ENCODE measurements around the gene PAQR5. TPM values are rescaled to one million over a fixed set of nuclear protein-coding genes. Genes with fewer than 3 reads are reported as not detected.

PAQR5 gene
- total RNA-seq, 4 donors from 2014 or later: 0.27 to 2.6 (median 1.4) TPM

- TF ChIP-seq POLR2A (IDR thresholded peaks at IDR 0.05): no peak
- no peak for TF ChIP-seq EP300 (IDR thresholded peaks at IDR 0.05)
- TF ChIP-seq, protein P1, sequence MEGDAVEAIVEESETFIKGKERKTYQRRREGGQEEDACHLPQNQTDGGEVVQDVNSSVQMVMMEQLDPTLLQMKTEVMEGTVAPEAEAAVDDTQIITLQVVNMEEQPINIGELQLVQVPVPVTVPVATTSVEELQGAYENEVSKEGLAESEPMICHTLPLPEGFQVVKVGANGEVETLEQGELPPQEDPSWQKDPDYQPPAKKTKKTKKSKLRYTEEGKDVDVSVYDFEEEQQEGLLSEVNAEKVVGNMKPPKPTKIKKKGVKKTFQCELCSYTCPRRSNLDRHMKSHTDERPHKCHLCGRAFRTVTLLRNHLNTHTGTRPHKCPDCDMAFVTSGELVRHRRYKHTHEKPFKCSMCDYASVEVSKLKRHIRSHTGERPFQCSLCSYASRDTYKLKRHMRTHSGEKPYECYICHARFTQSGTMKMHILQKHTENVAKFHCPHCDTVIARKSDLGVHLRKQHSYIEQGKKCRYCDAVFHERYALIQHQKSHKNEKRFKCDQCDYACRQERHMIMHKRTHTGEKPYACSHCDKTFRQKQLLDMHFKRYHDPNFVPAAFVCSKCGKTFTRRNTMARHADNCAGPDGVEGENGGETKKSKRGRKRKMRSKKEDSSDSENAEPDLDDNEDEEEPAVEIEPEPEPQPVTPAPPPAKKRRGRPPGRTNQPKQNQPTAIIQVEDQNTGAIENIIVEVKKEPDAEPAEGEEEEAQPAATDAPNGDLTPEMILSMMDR (IDR thresholded peaks at IDR 0.05): no peak
- TF ChIP-seq POLR2AphosphoS5 (IDR thresholded peaks at IDR 0.05): no peak
- H3K4me3 ChIP-seq: no peak overlapping the region
- H3K9me3 ChIP-seq: no peaks in the 10 kb centered on the region
- no peak overlapping the region for H3K27ac ChIP-seq
- no peak for ATAC-seq
- H3K36me3 ChIP-seq: no peaks in the 10 kb centered on the region
- WGBS, 2 donors (ENCODE audit: low coverage in 1 of 2): 89 to 91% methylated on average over 2 of the region's 2 CpGs
- no peaks in the 10 kb centered on the region for H3K4me1 ChIP-seq
- H3K27me3 ChIP-seq: no peaks in the 10 kb centered on the region
These were observed 87.1 kb downstream of the PAQR5 start for GRCh38 chr15:69385831-69386230.

DNA sequence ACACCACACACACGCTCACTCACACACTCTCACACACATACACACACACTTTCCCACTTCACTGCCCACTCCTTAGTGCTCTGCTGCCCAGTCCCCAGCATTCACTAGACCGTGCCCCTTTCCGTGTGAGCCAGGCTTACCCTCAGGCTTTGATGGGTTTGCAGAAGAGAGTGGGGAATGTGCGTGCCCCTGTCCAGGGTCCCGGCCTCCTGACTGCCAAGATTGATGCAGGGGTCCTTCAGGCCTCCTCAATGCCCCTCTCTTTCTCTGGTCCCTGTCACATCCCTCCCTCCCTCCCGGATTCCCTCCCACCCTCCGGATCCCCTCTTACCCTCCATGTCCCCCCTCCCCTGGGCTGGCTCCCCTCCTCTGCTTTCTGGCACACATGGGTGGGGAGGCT, 87.6 kb downstream of the PAQR5 start:
- H3K27ac ChIP-seq: no peak overlapping the region
- TF ChIP-seq POLR2AphosphoS5 (IDR thresholded peaks at IDR 0.05) (no peak), POLR2A (IDR thresholded peaks at IDR 0.05) (no peak), EP300 (IDR thresholded peaks at IDR 0.05) (no peak)
- TF ChIP-seq, protein P1 (IDR thresholded peaks at IDR 0.05): no peak
- 76 to 89% methylated on average over 3 to 4 of the region's 7 CpGs for WGBS, 2 donors (ENCODE audit: low coverage in 1 of 2)

DNA sequence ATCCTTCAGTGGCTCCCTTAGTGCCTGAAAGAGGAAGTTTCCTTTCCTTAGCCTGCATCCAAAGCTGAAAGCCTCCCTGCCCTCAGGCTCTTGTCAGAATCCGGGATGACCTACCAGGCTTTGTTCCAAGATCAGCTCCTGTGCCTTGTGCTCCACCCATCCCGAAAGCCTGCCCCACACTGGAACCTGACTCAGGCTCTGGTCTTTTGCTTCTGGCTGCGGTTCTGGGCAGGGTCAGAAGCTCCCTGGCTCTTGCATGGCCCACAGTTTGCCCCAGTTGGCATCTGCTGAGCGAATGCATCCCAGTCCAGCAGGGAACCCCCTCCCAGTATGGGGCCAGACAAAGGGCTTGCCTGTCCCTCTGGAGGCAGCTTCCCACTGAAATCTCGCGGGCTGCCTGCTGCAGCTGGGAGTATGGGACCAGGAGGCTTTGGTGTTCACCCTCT, 89.6 kb downstream of the PAQR5 start:
- H3K4me3 ChIP-seq: no peak overlapping the region
- no peaks in the 10 kb centered on the region for H3K9me3 ChIP-seq
- TF ChIP-seq POLR2A (IDR thresholded peaks at IDR 0.05) (no peak), POLR2AphosphoS5 (IDR thresholded peaks at IDR 0.05) (no peak), EP300 (IDR thresholded peaks at IDR 0.05) (no peak)
- TF ChIP-seq, protein P1 (IDR thresholded peaks at IDR 0.05): no peak
- ATAC-seq: no peak
- H3K4me1 ChIP-seq: no peaks in the 10 kb centered on the region
- H3K36me3 ChIP-seq: no peaks in the 10 kb centered on the region
- H3K27ac ChIP-seq: no peak overlapping the region
- 56 to 58% methylated on average over 3 to 4 of the region's 6 CpGs for WGBS, 2 donors (ENCODE audit: low coverage in 1 of 2)
- H3K27me3 ChIP-seq: peaks cover 6% of the 10 kb centered on the region

More for the DNA sequence above, 87.6 kb downstream of the PAQR5 start:
- H3K4me3 ChIP-seq: no peak overlapping the region
- H3K36me3 ChIP-seq: no peaks in the 10 kb centered on the region
- no peak for ATAC-seq
- H3K9me3 ChIP-seq: no peaks in the 10 kb centered on the region
- H3K4me1 ChIP-seq: no peaks in the 10 kb centered on the region
- H3K27me3 ChIP-seq: no peaks in the 10 kb centered on the region

DNA sequence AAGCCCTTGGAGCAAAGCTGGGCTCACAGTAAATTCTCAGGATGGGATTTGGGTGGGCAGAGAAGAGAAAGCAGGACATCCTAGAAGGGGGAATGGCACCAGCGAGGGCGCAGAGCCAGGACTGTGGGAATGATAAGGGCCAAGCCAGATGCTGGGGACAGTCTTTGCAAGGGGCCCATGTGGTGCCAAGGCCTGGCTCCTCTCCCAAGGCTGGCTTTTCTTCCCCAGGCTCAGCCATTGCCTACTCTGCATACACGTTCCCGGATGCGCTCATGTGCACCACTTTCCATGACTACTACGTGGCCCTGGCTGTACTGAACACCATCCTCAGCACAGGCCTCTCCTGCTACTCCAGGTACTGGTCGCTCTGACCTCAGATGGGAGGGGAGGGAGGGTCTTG, 90.7 kb downstream of the PAQR5 start:
- WGBS, 2 donors (ENCODE audit: low coverage in 1 of 2): no CpG with 5 or more reads among the region's 7 CpGs
- Histone ChIP-seq H3K36me3 (no peaks in the 10 kb centered on the region), H3K4me3 (no peak overlapping the region)

DNA sequence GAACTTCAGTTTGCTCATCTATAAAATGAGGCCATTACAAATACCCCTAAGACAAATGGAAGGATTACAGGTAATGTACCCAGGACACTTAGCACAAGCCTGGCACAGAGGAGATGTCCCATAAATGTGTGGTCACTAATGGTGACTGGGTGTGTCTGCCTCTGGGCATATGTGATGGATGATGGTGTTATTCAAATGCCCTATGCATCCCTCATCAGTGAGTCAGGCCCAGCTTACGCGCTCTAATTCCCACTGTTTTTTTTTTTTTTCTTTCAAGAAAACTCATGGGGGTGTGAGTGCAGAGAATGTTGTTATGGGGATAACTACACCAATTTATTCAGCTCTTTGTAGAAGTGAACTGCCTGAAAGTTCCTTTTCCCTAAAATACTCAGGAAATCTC, 91.9 kb downstream of the PAQR5 start:
- Histone ChIP-seq H3K9me3 (no peaks in the 10 kb centered on the region), H3K36me3 (no peaks in the 10 kb centered on the region), H3K27ac (no peak overlapping the region), H3K4me3 (no peak overlapping the region), H3K4me1 (peaks cover 0 to 10% (median 2%) of the 10 kb centered on the region in 3 donors), H3K27me3 (peaks cover 18% of the 10 kb centered on the region)
- WGBS, 2 donors (ENCODE audit: low coverage in 1 of 2): 86 to 100% methylated on average over 2 of the region's 2 CpGs
- TF ChIP-seq EP300 (IDR thresholded peaks at IDR 0.05): no peak
- TF ChIP-seq POLR2AphosphoS5 (IDR thresholded peaks at IDR 0.05): no peak
- no peak for TF ChIP-seq POLR2A (IDR thresholded peaks at IDR 0.05)
- TF ChIP-seq, protein P1 (IDR thresholded peaks at IDR 0.05): no peak
- no peak for ATAC-seq

More for the DNA sequence above, 90.7 kb downstream of the PAQR5 start:
- H3K27ac ChIP-seq: no peak overlapping the region
- H3K9me3 ChIP-seq: no peaks in the 10 kb centered on the region
- peaks cover 0 to 3% (median 2%) of the 10 kb centered on the region in 3 donors for H3K4me1 ChIP-seq
- ATAC-seq: no peak
- H3K27me3 ChIP-seq: peaks cover 7% of the 10 kb centered on the region
- TF ChIP-seq POLR2AphosphoS5 (IDR thresholded peaks at IDR 0.05) (no peak), EP300 (IDR thresholded peaks at IDR 0.05) (no peak), POLR2A (IDR thresholded peaks at IDR 0.05) (no peak)
- TF ChIP-seq, protein P1 (IDR thresholded peaks at IDR 0.05): no peak

Measured in gastroesophageal sphincter (tissue), 4 donors.